ENCODE measurements around the gene SPATA13. TPM values are rescaled to one million over a fixed set of nuclear protein-coding genes. Genes with fewer than 3 reads are reported as not detected.

The SPATA13 gene
- total and polyA plus RNA-seq, 2 experiments from 2014 or later, result 12.4 to 19.4 TPM

DNA sequence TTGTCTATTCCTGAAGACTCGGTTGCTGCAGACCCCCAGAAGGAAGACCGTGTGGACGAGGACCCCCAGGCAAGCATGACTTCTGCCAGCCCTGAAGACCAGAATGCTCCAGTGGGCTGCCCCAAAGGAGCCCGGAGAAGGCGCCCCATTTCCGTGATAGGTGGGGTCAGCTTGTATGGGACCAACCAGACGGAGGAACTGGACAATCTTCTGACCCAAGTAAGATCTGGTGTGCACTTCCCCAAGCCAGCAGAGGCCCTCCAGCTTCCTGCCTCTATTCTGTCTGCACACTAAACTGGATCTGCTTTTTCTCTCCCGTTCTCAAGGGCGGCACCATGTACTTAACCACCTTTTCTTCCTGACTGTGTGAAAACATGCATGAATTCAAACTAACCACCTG lies 89.1 kb downstream of the SPATA13 start:
- 95% methylated on average over 9 of the region's 9 CpGs for WGBS (ENCODE audit: low lambda C conversion rate, missing lambda C conversion rate)
- no peaks in the 10 kb centered on the region for H4K20me1 ChIP-seq (ENCODE audit: insufficient read depth, poor library complexity, severe bottlenecking)
- TF ChIP-seq, protein P1, sequence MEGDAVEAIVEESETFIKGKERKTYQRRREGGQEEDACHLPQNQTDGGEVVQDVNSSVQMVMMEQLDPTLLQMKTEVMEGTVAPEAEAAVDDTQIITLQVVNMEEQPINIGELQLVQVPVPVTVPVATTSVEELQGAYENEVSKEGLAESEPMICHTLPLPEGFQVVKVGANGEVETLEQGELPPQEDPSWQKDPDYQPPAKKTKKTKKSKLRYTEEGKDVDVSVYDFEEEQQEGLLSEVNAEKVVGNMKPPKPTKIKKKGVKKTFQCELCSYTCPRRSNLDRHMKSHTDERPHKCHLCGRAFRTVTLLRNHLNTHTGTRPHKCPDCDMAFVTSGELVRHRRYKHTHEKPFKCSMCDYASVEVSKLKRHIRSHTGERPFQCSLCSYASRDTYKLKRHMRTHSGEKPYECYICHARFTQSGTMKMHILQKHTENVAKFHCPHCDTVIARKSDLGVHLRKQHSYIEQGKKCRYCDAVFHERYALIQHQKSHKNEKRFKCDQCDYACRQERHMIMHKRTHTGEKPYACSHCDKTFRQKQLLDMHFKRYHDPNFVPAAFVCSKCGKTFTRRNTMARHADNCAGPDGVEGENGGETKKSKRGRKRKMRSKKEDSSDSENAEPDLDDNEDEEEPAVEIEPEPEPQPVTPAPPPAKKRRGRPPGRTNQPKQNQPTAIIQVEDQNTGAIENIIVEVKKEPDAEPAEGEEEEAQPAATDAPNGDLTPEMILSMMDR (IDR thresholded peaks at IDR 0.05; ENCODE audit: poor library complexity), result no peak
- TF ChIP-seq EZH2phosphoT487 (IDR thresholded peaks at IDR 0.05; ENCODE audit: low read depth, severe bottlenecking, unreplicated experiment) (no peak), EZH2 (IDR thresholded peaks at IDR 0.05; ENCODE audit: borderline replicate concordance) (no peak)

DNA sequence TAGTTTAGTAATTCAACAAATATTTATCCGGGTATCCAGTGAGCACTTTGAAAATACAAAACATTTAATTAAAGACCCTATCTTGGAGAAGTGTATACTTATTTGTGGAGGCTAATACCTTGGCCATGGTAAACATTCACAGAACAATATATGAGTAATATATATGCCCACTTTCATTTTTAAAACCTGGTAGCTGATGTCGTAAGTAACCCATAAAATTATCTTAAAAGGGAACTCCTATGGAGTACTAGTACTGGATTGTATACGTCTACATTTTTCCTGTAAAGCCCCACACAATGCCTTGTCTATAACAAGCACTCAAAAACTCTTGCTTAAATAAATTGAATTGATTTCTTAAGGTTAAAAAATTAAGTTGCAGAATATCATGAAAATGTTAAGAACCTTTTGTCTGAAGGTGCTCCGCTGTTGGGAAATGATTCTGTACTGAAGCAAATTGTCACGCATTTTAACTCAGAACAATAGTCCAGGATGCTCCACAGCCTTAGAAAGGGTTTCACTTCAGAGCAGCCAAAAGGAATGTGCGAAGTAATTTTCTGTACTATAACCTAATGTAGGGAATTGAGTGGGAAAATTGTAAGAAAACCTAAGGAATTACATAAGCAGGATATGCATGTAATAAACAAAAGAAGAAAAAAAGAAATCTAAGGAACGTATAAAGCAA lies 90.0 kb downstream of the SPATA13 start:
- Histone ChIP-seq H3K4me3 (no peak overlapping the region), H3K79me2 (no peaks in the 10 kb centered on the region), H3K9me2 (replicated peaks; ENCODE audit: insufficient read depth) (no peaks in the 10 kb centered on the region), H3K27me3 (no peaks in the 10 kb centered on the region), H3K9me3 (ENCODE audit: low read depth) (no peaks in the 10 kb centered on the region), H2AFZ (no peak overlapping the region), H3K27ac (no peak overlapping the region), H3K36me3 (replicated peaks; ENCODE audit: insufficient read depth, low read depth) (no peaks in the 10 kb centered on the region), H3K4me1 (ENCODE audit: insufficient read depth) (no peaks in the 10 kb centered on the region), H3K4me2 (no peak overlapping the region), H4K20me1 (ENCODE audit: insufficient read depth, poor library complexity, severe bottlenecking) (no peaks in the 10 kb centered on the region)
- WGBS (ENCODE audit: low lambda C conversion rate, missing lambda C conversion rate), result 76% methylated on average over 7 of the region's 7 CpGs
- DNase-seq (ENCODE audit: low spot score), result no peak
- TF ChIP-seq, protein P1 (IDR thresholded peaks at IDR 0.05; ENCODE audit: poor library complexity), result no peak
- no peak for TF ChIP-seq EZH2phosphoT487 (IDR thresholded peaks at IDR 0.05; ENCODE audit: low read depth, severe bottlenecking, unreplicated experiment)
- TF ChIP-seq EZH2 (IDR thresholded peaks at IDR 0.05; ENCODE audit: borderline replicate concordance), result no peak

More for the DNA sequence above, 89.1 kb downstream of the SPATA13 start:
- DNase-seq (ENCODE audit: low spot score), result no peak
- Histone ChIP-seq H3K9me2 (replicated peaks; ENCODE audit: insufficient read depth) (no peaks in the 10 kb centered on the region), H2AFZ (no peak overlapping the region), H3K4me2 (no peak overlapping the region), H3K79me2 (no peaks in the 10 kb centered on the region), H3K27me3 (no peaks in the 10 kb centered on the region), H3K36me3 (replicated peaks; ENCODE audit: insufficient read depth, low read depth) (no peaks in the 10 kb centered on the region), H3K27ac (no peak overlapping the region), H3K4me3 (no peak overlapping the region), H3K9me3 (ENCODE audit: low read depth) (no peaks in the 10 kb centered on the region), H3K4me1 (ENCODE audit: insufficient read depth) (no peaks in the 10 kb centered on the region)

DNA sequence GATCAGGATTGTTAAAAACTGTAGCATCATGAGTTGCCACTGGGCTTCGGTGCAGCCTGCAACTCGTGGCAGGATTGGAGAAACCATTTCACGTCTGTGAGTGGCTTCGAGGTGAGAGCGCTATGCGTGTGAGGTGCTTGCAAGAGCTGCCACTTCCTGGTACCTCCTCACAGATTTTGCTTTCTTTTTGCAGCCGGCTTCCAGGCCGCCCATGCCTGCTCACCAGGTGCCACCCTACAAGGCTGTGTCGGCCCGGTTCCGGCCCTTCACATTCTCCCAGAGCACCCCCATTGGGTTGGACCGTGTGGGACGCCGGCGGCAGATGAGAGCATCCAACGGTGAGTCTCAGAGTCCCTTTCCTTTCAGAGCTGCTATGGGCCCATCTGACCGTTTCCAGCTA lies 91.0 kb downstream of the SPATA13 start:
- Histone ChIP-seq H4K20me1 (ENCODE audit: insufficient read depth, poor library complexity, severe bottlenecking) (no peaks in the 10 kb centered on the region), H3K4me3 (no peak overlapping the region)

More for the DNA sequence above, 91.0 kb downstream of the SPATA13 start:
- Histone ChIP-seq H3K36me3 (replicated peaks; ENCODE audit: insufficient read depth, low read depth) (no peaks in the 10 kb centered on the region), H3K9me3 (ENCODE audit: low read depth) (no peaks in the 10 kb centered on the region), H3K27ac (no peak overlapping the region), H3K4me2 (no peak overlapping the region), H3K4me1 (ENCODE audit: insufficient read depth) (no peaks in the 10 kb centered on the region), H3K79me2 (no peaks in the 10 kb centered on the region), H3K27me3 (no peaks in the 10 kb centered on the region), H3K9me2 (replicated peaks; ENCODE audit: insufficient read depth) (no peaks in the 10 kb centered on the region), H2AFZ (no peak overlapping the region)
- WGBS (ENCODE audit: low lambda C conversion rate, missing lambda C conversion rate), result 95% methylated on average over 17 of the region's 17 CpGs
- no peak for TF ChIP-seq EZH2 (IDR thresholded peaks at IDR 0.05; ENCODE audit: borderline replicate concordance)
- TF ChIP-seq, protein P1 (IDR thresholded peaks at IDR 0.05; ENCODE audit: poor library complexity), result no peak
- TF ChIP-seq EZH2phosphoT487 (IDR thresholded peaks at IDR 0.05; ENCODE audit: low read depth, severe bottlenecking, unreplicated experiment), result no peak
- DNase-seq (ENCODE audit: low spot score), result no peak
